Cardiac muscle cell (in vitro differentiated cells and primary cell): ENCODE results near the gene TRAF4. TPM values are rescaled to one million over a fixed set of nuclear protein-coding genes. Genes with fewer than 3 reads are reported as not detected.
"Not testable (repeated sequence)": the region's sequence is repeated elsewhere in the genome, so short reads cannot be mapped to it uniquely, and the experiment has no call there.

Experiments
- DNase-seq, 2 donors: peaks; one replicate each; pipeline versions ENCODE4 v3.0.0 to v3.0.0-alpha.2; 2010 to 2017; ENCODE audit warnings: low read depth in 1 of 2, low spot score in 1 of 2
- H3K27ac ChIP-seq: fragments of 200-600 bp; sonication (generic); 2 replicates; pipeline ENCODE4 v1.5.1; 2016
- H3K27me3 ChIP-seq: fragments of 200-600 bp; sonication (generic); 2 replicates; pipeline ENCODE4 v1.6.0; 2016; ENCODE audit warnings: control low read depth
- H3K36me3 ChIP-seq: fragments of 200-600 bp; sonication (generic); 2 replicates; pipeline ENCODE4 v1.5.1; 2016; ENCODE audit warnings: control low read depth
- H3K4me1 ChIP-seq: fragments of 200-600 bp; sonication (generic); 2 replicates; pipeline ENCODE4 v1.8.1; 2017; ENCODE audit warnings: low read depth, mild to moderate bottlenecking, mixed run types
- H3K4me3 ChIP-seq: fragments of 200-600 bp; sonication (generic); 2 replicates; pipeline ENCODE4 v1.5.1; 2016; ENCODE audit warnings: mild to moderate bottlenecking
- H3K9me3 ChIP-seq: fragments of 200-600 bp; sonication (generic); 2 replicates; pipeline ENCODE4 v1.5.1; 2017; ENCODE audit warnings: low read depth, mild to moderate bottlenecking, control low read depth
- polyA plus RNA-seq: library from polyadenylated mRNA; unstranded; fragments of >200 nt; fragmentation: Nextera tagmentation; extraction: Ambion mirVana; gene quantifications from 2 replicates; pipeline ENCODE4 v1.2.1, GENCODE V29; 2016
- total RNA-seq: library from RNA; depleted of rRNA; stranded (reverse); fragments of >200 nt; gene quantifications from 2 replicates; pipeline ENCODE4 v1.2.3, GENCODE V29; 2016
- TF ChIP-seq, protein P1 (sequence below): IDR thresholded peaks from 2 replicates; pipeline ENCODE4 v1.5.1; 2012; ENCODE audit warnings: low read depth, mild to moderate bottlenecking, low read length

The TRAF4 gene
- total and polyA plus RNA-seq, 2 experiments from 2014 or later, result 27.2 to 53.8 TPM

DNA sequence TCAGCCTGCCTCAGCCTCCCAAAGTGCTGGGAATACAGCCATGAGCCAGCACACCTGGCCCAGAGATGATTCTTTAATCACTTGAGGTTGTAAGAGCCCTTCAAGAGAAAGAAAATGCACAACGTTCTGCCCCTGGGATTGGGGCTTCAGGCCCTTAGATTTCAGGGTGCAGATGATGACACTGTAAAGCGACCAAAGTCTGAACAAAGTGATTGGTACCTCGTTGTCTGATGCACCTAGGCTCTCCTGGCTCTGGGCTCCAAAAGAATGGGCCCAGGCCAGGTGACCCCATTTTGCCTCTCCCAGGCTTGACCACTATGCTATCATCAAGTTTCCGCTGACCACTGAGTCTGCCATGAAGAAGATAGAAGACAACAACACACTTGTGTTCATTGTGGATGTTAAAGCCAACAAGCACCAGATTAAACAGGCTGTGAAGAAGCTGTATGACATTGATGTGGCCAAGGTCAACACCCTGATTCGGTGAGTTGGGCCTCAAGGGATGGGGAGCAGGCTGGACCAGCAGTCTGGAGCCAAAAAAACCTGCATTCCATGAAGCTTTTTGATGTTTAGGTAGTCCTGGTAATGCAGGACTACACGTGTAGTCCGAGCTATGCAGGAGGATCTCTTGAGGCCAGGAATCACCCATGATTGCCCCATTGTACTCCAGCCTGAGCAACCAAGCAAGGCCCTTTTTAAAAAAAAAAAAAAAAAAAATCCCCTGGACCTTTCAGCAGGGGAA is 21.2 kb upstream of the TRAF4 start:
- no peak for DNase-seq
- TF ChIP-seq, protein P1, sequence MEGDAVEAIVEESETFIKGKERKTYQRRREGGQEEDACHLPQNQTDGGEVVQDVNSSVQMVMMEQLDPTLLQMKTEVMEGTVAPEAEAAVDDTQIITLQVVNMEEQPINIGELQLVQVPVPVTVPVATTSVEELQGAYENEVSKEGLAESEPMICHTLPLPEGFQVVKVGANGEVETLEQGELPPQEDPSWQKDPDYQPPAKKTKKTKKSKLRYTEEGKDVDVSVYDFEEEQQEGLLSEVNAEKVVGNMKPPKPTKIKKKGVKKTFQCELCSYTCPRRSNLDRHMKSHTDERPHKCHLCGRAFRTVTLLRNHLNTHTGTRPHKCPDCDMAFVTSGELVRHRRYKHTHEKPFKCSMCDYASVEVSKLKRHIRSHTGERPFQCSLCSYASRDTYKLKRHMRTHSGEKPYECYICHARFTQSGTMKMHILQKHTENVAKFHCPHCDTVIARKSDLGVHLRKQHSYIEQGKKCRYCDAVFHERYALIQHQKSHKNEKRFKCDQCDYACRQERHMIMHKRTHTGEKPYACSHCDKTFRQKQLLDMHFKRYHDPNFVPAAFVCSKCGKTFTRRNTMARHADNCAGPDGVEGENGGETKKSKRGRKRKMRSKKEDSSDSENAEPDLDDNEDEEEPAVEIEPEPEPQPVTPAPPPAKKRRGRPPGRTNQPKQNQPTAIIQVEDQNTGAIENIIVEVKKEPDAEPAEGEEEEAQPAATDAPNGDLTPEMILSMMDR, result no peak
- H3K4me3 ChIP-seq, result no peak overlapping the region
- H3K27ac ChIP-seq, result no peak overlapping the region
- no peaks in the 10 kb centered on the region for H3K9me3 ChIP-seq
- no peaks in the 10 kb centered on the region for H3K27me3 ChIP-seq
- peaks cover 21% of the 10 kb centered on the region for H3K36me3 ChIP-seq
- peaks cover 15% of the 10 kb centered on the region for H3K4me1 ChIP-seq

DNA sequence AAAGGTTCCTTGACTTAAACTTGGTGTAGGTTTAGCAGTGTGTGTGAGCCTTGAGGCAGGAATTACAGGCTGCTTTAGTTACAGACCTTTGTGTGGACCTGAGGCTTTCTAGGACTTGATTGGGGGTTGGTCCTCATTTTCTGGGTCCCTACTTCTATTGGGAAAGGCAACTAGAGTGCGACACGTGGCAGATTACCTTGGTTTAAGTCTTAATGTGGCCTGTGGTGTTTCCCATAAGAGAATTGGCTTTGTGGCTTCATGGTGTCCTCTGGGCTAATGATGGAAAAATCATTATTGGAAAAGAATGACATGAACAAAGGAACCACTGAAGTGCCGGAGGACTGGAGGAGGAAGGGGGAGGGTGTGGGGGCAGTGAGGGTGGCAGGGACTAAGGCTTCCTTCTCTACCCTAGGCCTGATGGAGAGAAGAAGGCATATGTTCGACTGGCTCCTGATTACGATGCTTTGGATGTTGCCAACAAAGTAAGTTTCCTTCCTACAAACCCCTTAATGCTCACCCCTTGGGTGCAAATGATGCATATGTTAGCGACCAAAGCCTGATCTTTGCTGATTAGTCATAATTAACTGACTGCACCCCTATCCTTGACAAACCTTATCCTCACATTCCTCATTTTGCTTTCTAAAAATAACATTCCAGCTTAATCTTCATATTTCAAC is 20.5 kb upstream of the TRAF4 start:
- TF ChIP-seq, protein P1, result no peak
- Histone ChIP-seq H3K27ac (no peak overlapping the region), H3K36me3 (peaks cover 21% of the 10 kb centered on the region), H3K9me3 (no peaks in the 10 kb centered on the region), H3K4me1 (peaks cover 15% of the 10 kb centered on the region), H3K27me3 (no peaks in the 10 kb centered on the region), H3K4me3 (no peak overlapping the region)
- DNase-seq, result no peak

DNA sequence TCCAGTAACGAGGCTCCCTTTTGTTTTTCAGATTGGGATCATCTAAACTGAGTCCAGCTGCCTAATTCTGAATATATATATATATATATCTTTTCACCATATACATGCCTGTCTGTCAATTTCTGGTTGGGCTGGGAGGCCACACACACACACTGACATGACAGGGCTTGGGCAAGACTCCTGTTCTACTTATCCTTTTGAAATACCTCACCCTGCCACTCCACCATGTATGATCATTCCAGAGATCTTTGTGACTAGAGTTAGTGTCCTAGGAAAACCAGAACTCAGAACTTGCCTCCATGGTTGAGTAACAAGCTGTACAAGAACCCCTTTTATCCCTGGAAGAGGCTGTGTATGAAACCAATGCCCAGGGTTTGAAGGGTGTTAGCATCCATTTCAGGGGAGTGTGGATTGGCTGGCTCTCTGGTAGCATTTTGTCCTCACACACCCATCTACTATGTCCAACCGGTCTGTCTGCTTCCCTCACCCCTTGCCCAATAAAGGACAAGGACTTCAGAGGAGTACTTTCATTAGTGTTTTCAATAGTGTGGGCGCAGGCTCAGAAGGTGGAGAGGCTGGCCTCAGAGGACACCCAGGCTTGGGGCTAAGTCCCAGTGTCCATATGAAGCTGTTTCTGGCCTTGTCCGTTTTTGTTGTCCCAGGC is 19.8 kb upstream of the TRAF4 start:
- DNase-seq, H3K4me3 ChIP-seq, H3K9me3 ChIP-seq, H3K4me1 ChIP-seq, H3K27ac ChIP-seq, H3K27me3 ChIP-seq: not testable (repeated sequence)
- peaks cover 21% of the 10 kb centered on the region for H3K36me3 ChIP-seq

DNA sequence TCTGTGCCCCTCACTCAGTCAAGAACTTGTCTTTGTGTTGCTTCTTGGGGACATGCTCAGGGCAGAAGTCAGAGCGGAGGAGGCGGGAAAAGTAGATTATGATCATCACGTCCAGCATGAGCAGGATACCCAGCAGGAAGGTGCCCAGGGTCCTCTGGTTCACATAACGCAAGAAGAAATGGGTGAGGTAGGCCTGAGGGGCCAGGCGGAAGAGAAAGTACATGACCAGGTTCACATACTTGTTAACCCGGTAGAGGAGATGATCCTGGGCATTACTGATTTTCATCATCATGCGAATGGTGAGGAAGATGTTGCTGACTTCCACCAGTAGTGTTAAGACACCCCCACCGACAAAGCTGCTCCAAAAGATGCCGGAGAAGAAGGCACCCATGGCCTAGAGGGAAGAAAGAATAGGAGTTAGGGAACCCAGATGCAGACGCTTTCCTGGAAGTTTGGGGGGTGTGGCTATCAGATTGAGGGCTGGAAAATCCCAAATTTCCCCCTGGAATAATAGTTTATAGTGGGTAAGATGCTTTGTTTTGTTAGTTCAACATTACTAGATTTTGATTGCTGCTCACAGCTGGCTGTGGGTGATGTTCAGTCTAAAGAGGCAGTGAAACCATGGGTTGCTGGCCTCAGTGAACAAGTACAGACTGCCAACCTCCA is 19.2 kb upstream of the TRAF4 start:
- no peak for DNase-seq
- peak overlapping the region; percentile 78 for H3K4me3 ChIP-seq
- peaks cover 6% of the 10 kb centered on the region for H3K4me1 ChIP-seq

DNA sequence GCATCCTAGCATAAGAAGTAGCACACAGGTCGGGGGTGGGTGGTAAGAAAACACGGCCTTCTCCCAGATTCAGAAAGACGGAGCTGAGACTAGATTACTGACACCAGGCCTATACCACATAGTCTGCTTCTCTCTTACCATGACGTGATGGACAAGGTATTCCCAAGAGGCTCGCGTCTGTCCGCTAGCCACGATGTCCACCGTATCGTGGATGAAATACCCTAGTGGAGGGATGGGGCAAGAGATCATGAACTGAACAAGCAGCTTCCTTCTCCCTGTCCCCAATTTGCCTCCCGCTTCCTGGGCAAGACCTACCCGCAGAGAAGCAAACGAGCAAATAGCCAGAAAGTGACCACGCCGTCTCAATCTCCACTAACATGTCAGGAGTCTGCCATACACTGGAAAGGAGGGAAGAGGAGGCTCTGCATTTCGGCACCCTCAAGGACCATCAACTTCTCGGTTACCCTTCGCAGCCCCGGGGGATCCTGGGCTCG is 18.6 kb upstream of the TRAF4 start:
- peak overlapping the region; percentile 69 for H3K27ac ChIP-seq
- no peaks in the 10 kb centered on the region for H3K27me3 ChIP-seq
- no peaks in the 10 kb centered on the region for H3K9me3 ChIP-seq
- H3K4me3 ChIP-seq, result peak overlapping the region; percentile 78
- peaks cover 6% of the 10 kb centered on the region for H3K4me1 ChIP-seq
- TF ChIP-seq, protein P1, result no peak
- peaks cover 21% of the 10 kb centered on the region for H3K36me3 ChIP-seq
- peak in 1 of 2 donors; percentile 63 for DNase-seq

More for the DNA sequence above, 19.2 kb upstream of the TRAF4 start:
- Histone ChIP-seq H3K27me3 (no peaks in the 10 kb centered on the region), H3K27ac (peak overlapping the region; percentile 69), H3K36me3 (peaks cover 21% of the 10 kb centered on the region), H3K9me3 (no peaks in the 10 kb centered on the region)
- TF ChIP-seq, protein P1, result no peak
